SK-N-SH treated with all-trans-retinoic acid at 6 μM for 48 hours (cell line): Measurements from ENCODE around the gene NXPE1.

Source experiments
- ARNTL ChIP-seq: fragments of 450-650 bp; formaldehyde crosslinking; IDR thresholded peaks from 2 replicates; pipeline ENCODE4 v1.5.0; 2020; ENCODE audit warnings: low read depth, mild to moderate bottlenecking, moderate library complexity, borderline replicate concordance
- CREB5 ChIP-seq: fragments of 250-450 bp; sonication (Bioruptor Pico); IDR thresholded peaks from 2 replicates; pipeline ENCODE4 v1.5.1; 2020; ENCODE audit warnings: low read depth, mild to moderate bottlenecking, moderate library complexity
- GLIS3 ChIP-seq: fragments of 250-450 bp; sonication (Bioruptor Pico); IDR thresholded peaks from 2 replicates; pipeline ENCODE4 v1.5.0; 2020; ENCODE audit warnings: mild to moderate bottlenecking, moderate library complexity
- ISL1 ChIP-seq: fragments of 250-450 bp; sonication (Bioruptor Pico); IDR thresholded peaks from 2 replicates; pipeline ENCODE4 v2.1.2; 2022; ENCODE audit warnings: mild to moderate bottlenecking, moderate library complexity
- PPARA ChIP-seq: fragments of 250-450 bp; sonication (Bioruptor Pico); IDR thresholded peaks from 2 replicates; pipeline ENCODE4 v1.5.0; 2020; ENCODE audit warnings: mild to moderate bottlenecking, borderline replicate concordance
- RARB ChIP-seq: fragments of 250-450 bp; sonication (Bioruptor Pico); IDR thresholded peaks from 2 replicates; pipeline ENCODE4 v1.8.0; 2021; ENCODE audit warnings: mild to moderate bottlenecking, moderate library complexity
- SNAI2 ChIP-seq: fragments of 250-450 bp; sonication (Bioruptor Pico); IDR thresholded peaks from 2 replicates; pipeline ENCODE4 v1.5.0; 2020; ENCODE audit warnings: mild to moderate bottlenecking, moderate library complexity
- ZFP30 ChIP-seq: fragments of 450-650 bp; formaldehyde crosslinking; IDR thresholded peaks from 2 replicates; pipeline ENCODE4 v1.5.0; 2022; ENCODE audit warnings: mild to moderate bottlenecking, moderate library complexity
- ZNF70 ChIP-seq: fragments of 450-650 bp; formaldehyde crosslinking; IDR thresholded peaks from 2 replicates; pipeline ENCODE4 v1.5.0; 2020; ENCODE audit warnings: mild to moderate bottlenecking, moderate library complexity
- TF ChIP-seq, protein P1 (sequence below): fragments of 250-450 bp; sonication (Bioruptor Pico); IDR thresholded peaks from 2 replicates; pipeline ENCODE4 v1.8.0; 2020; ENCODE audit warnings: mild to moderate bottlenecking, moderate library complexity, borderline replicate concordance
- TF ChIP-seq, protein P2 (sequence below): fragments of 250-450 bp; sonication (Bioruptor Pico); IDR thresholded peaks from 2 replicates; pipeline ENCODE4 v1.5.0; 2020; ENCODE audit warnings: mild to moderate bottlenecking, moderate library complexity

GRCh38 chr11:114496915-114497314 lies 62.8 kb downstream of the NXPE1 start:
- TF ChIP-seq GLIS3 (CRISPR knock-in tag), result no peak
- no peak for TF ChIP-seq RARB (CRISPR knock-in tag)
- no peak for TF ChIP-seq CREB5
- TF ChIP-seq, protein P1, sequence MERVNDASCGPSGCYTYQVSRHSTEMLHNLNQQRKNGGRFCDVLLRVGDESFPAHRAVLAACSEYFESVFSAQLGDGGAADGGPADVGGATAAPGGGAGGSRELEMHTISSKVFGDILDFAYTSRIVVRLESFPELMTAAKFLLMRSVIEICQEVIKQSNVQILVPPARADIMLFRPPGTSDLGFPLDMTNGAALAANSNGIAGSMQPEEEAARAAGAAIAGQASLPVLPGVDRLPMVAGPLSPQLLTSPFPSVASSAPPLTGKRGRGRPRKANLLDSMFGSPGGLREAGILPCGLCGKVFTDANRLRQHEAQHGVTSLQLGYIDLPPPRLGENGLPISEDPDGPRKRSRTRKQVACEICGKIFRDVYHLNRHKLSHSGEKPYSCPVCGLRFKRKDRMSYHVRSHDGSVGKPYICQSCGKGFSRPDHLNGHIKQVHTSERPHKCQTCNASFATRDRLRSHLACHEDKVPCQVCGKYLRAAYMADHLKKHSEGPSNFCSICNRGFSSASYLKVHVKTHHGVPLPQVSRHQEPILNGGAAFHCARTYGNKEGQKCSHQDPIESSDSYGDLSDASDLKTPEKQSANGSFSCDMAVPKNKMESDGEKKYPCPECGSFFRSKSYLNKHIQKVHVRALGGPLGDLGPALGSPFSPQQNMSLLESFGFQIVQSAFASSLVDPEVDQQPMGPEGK (CRISPR knock-in tag), result no peak
- TF ChIP-seq ZFP30 (CRISPR knock-in tag), result no peak
- no peak for TF ChIP-seq ISL1 (CRISPR knock-in tag)
- TF ChIP-seq SNAI2 (CRISPR knock-in tag), result no peak
- TF ChIP-seq ARNTL (CRISPR knock-in tag), result no peak
- no peak for TF ChIP-seq ZNF70 (CRISPR knock-in tag)
- TF ChIP-seq, protein P2, sequence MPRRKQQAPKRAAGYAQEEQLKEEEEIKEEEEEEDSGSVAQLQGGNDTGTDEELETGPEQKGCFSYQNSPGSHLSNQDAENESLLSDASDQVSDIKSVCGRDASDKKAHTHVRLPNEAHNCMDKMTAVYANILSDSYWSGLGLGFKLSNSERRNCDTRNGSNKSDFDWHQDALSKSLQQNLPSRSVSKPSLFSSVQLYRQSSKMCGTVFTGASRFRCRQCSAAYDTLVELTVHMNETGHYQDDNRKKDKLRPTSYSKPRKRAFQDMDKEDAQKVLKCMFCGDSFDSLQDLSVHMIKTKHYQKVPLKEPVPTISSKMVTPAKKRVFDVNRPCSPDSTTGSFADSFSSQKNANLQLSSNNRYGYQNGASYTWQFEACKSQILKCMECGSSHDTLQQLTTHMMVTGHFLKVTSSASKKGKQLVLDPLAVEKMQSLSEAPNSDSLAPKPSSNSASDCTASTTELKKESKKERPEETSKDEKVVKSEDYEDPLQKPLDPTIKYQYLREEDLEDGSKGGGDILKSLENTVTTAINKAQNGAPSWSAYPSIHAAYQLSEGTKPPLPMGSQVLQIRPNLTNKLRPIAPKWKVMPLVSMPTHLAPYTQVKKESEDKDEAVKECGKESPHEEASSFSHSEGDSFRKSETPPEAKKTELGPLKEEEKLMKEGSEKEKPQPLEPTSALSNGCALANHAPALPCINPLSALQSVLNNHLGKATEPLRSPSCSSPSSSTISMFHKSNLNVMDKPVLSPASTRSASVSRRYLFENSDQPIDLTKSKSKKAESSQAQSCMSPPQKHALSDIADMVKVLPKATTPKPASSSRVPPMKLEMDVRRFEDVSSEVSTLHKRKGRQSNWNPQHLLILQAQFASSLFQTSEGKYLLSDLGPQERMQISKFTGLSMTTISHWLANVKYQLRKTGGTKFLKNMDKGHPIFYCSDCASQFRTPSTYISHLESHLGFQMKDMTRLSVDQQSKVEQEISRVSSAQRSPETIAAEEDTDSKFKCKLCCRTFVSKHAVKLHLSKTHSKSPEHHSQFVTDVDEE, result no peak
- no peak for TF ChIP-seq PPARA (CRISPR knock-in tag)
